Adrenal gland (tissue), 5 donors: ENCODE results near the gene PDCD1.

Experiments used
- CTCF ChIP-seq, 6 experiments: fragments of 450-650 bp in 4 of 6; fragments of 200-600 bp in 2 of 6; sonication (generic) in 1 of 6; IDR thresholded peaks; 1 replicate in 5 of 6; 2 replicates in 1 of 6; pipeline versions ENCODE4 v1.5.1 to v1.8.0; 2016 to 2021; ENCODE audit warnings: antibody characterized with exemption in 6 of 6, mild to moderate bottlenecking in 2 of 6, moderate library complexity in 1 of 6
- POLR2A ChIP-seq, 2 donors: fragments of 450-650 bp; IDR thresholded peaks; one replicate each; pipeline ENCODE4 v1.6.1; 2017; ENCODE audit warnings: antibody characterized with exemption in 2 of 2, mild to moderate bottlenecking in 2 of 2, moderate library complexity in 1 of 2
- donor health status: DM: no; HTN: no; CAD: no.

- no peak for TF ChIP-seq CTCF (IDR thresholded peaks at IDR 0.05)
- TF ChIP-seq POLR2A (IDR thresholded peaks at IDR 0.05), result no peak
Observed at GRCh38 chr2:241811201-241811951, 47.3 kb downstream of the PDCD1 start.
